ENCODE measurements around the gene SSRP1.

Gene SSRP1

GRCh38 chr11:57310630-57311086 lies 25.0 kb downstream of the SSRP1 start:
- TF ChIP-seq CREB1 (IDR thresholded peaks at IDR 0.05; ENCODE audit: low read depth) = no peak
- TF ChIP-seq NFIC (IDR thresholded peaks at IDR 0.05) = peak; percentile 79
- peak; percentile 82 for TF ChIP-seq CEBPB (IDR thresholded peaks at IDR 0.05)

- no peak for TF ChIP-seq RAD21 (IDR thresholded peaks at IDR 0.05; ENCODE audit: low read depth)
- no peak for TF ChIP-seq EP300 (IDR thresholded peaks at IDR 0.05; ENCODE audit: borderline replicate concordance)
- TF ChIP-seq TEAD4 (IDR thresholded peaks at IDR 0.05) = no peak
- no peak for TF ChIP-seq USF1 (IDR thresholded peaks at IDR 0.05)
- no peak for TF ChIP-seq REST (IDR thresholded peaks at IDR 0.05; ENCODE audit: low read depth)
- no peak for TF ChIP-seq MAX (IDR thresholded peaks at IDR 0.05)
- no peak for TF ChIP-seq TAF1 (IDR thresholded peaks at IDR 0.05; ENCODE audit: low read depth)
- TF ChIP-seq TCF12 (IDR thresholded peaks at IDR 0.05; ENCODE audit: low read depth) = no peak
- no peak for TF ChIP-seq EGR1 (IDR thresholded peaks at IDR 0.05)
Observed at GRCh38 chr11:57310091-57310490, 25.6 kb downstream of the SSRP1 start.

GRCh38 chr11:57309106-57310059 lies 26.3 kb downstream of the SSRP1 start:
- no peak for TF ChIP-seq TEAD4 (IDR thresholded peaks at IDR 0.05)
- no peak for TF ChIP-seq CEBPB (IDR thresholded peaks at IDR 0.05)
- TF ChIP-seq NFIC (IDR thresholded peaks at IDR 0.05) = no peak
- no peak for TF ChIP-seq TCF12 (IDR thresholded peaks at IDR 0.05; ENCODE audit: low read depth)
- no peak for TF ChIP-seq RAD21 (IDR thresholded peaks at IDR 0.05; ENCODE audit: low read depth)
- TF ChIP-seq MAX (IDR thresholded peaks at IDR 0.05) = no peak
- TF ChIP-seq TAF1 (IDR thresholded peaks at IDR 0.05; ENCODE audit: low read depth) = no peak
- TF ChIP-seq YY1 (IDR thresholded peaks at IDR 0.05; ENCODE audit: low read depth) = no peak
- TF ChIP-seq CREB1 (IDR thresholded peaks at IDR 0.05; ENCODE audit: low read depth) = no peak
- TF ChIP-seq USF1 (IDR thresholded peaks at IDR 0.05) = no peak
- TF ChIP-seq EP300 (IDR thresholded peaks at IDR 0.05; ENCODE audit: borderline replicate concordance) = no peak
- TF ChIP-seq FOXM1 (IDR thresholded peaks at IDR 0.05; ENCODE audit: borderline replicate concordance, low read depth) = no peak
- TF ChIP-seq REST (IDR thresholded peaks at IDR 0.05; ENCODE audit: low read depth) = no peak
- no peak for TF ChIP-seq ZBTB7A (IDR thresholded peaks at IDR 0.05; ENCODE audit: low read depth)

- no peak for TF ChIP-seq REST (IDR thresholded peaks at IDR 0.05; ENCODE audit: low read depth)
- no peak for TF ChIP-seq EP300 (IDR thresholded peaks at IDR 0.05; ENCODE audit: borderline replicate concordance)
- no peak for TF ChIP-seq MAX (IDR thresholded peaks at IDR 0.05)
- TF ChIP-seq TAF1 (IDR thresholded peaks at IDR 0.05; ENCODE audit: low read depth) = no peak
- no peak for TF ChIP-seq EGR1 (IDR thresholded peaks at IDR 0.05)
- no peak for TF ChIP-seq ZBTB7A (IDR thresholded peaks at IDR 0.05; ENCODE audit: low read depth)
- TF ChIP-seq NFIC (IDR thresholded peaks at IDR 0.05) = no peak
- TF ChIP-seq TEAD4 (IDR thresholded peaks at IDR 0.05) = no peak
- TF ChIP-seq YY1 (IDR thresholded peaks at IDR 0.05; ENCODE audit: low read depth) = no peak
- no peak for TF ChIP-seq TCF12 (IDR thresholded peaks at IDR 0.05; ENCODE audit: low read depth)
- no peak for TF ChIP-seq FOXM1 (IDR thresholded peaks at IDR 0.05; ENCODE audit: borderline replicate concordance, low read depth)
- TF ChIP-seq CREB1 (IDR thresholded peaks at IDR 0.05; ENCODE audit: low read depth) = no peak
- no peak for TF ChIP-seq RAD21 (IDR thresholded peaks at IDR 0.05; ENCODE audit: low read depth)
- TF ChIP-seq USF1 (IDR thresholded peaks at IDR 0.05) = no peak
- TF ChIP-seq CEBPB (IDR thresholded peaks at IDR 0.05) = no peak
Observed at GRCh38 chr11:57308426-57309060, 27.1 kb downstream of the SSRP1 start.

All from Ishikawa (cell line).